Measurements from ENCODE around the gene TMPRSS4. TPM values are rescaled to one million over a fixed set of nuclear protein-coding genes. Genes with fewer than 3 reads are reported as not detected.
A peak's percentile ranks its signal among the peaks of the same experiment; 100 is the strongest.

TMPRSS4 gene
- total RNA-seq, 2 donors from 2014 or later = 309 to 344 TPM

DNA sequence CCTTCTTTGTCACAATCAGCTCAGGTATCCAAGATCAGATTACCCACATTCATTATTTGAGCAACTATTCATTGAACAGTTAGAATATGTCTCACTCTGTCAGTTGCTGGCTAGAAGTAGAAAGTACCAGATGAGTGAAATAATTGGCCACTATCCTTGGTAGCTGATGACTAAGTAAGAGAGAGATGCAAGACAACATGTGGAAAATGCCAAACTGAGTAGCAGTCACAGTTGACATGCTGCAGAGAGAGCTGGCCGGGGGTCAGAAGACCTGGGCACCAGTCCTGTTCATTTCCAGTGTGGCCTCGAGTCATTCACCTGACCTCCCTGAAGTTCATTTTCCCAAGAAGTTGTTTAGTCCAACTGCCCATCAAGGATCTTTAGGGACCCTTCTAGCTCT lies 32.4 kb downstream of the TMPRSS4 start:
- TF ChIP-seq, protein P1, sequence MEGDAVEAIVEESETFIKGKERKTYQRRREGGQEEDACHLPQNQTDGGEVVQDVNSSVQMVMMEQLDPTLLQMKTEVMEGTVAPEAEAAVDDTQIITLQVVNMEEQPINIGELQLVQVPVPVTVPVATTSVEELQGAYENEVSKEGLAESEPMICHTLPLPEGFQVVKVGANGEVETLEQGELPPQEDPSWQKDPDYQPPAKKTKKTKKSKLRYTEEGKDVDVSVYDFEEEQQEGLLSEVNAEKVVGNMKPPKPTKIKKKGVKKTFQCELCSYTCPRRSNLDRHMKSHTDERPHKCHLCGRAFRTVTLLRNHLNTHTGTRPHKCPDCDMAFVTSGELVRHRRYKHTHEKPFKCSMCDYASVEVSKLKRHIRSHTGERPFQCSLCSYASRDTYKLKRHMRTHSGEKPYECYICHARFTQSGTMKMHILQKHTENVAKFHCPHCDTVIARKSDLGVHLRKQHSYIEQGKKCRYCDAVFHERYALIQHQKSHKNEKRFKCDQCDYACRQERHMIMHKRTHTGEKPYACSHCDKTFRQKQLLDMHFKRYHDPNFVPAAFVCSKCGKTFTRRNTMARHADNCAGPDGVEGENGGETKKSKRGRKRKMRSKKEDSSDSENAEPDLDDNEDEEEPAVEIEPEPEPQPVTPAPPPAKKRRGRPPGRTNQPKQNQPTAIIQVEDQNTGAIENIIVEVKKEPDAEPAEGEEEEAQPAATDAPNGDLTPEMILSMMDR (IDR thresholded peaks at IDR 0.05) = no peak
- Histone ChIP-seq H3K27ac (no peak overlapping the region), H3K27me3 (no peaks in the 10 kb centered on the region), H3K36me3 (no peaks in the 10 kb centered on the region), H3K9me3 (no peaks in the 10 kb centered on the region), H3K4me3 (no peak overlapping the region), H3K9ac (ENCODE audit: low read depth in 2 of 2, low read length in 2 of 2) (no peak overlapping the region), H3K4me1 (no peaks in the 10 kb centered on the region)
- intact Hi-C loops (cut with DNase I) = no loop called here
- no peak for DNase-seq

GRCh38 chr11:118111019-118111743 lies 34.3 kb downstream of the TMPRSS4 start:
- intact Hi-C loops (cut with DNase I) = no loop called here
- no peaks in the 10 kb centered on the region for H3K4me1 ChIP-seq
- TF ChIP-seq, protein P1 (IDR thresholded peaks at IDR 0.05) = no peak
- H3K36me3 ChIP-seq = no peaks in the 10 kb centered on the region
- no peak overlapping the region for H3K9ac ChIP-seq (ENCODE audit: low read depth in 2 of 2, low read length in 2 of 2)
- H3K4me3 ChIP-seq = no peak overlapping the region
- DNase-seq = peak; percentile 54
- H3K9me3 ChIP-seq = no peaks in the 10 kb centered on the region
- no peaks in the 10 kb centered on the region for H3K27me3 ChIP-seq
- H3K27ac ChIP-seq = peak overlapping the region; percentile 40

DNA sequence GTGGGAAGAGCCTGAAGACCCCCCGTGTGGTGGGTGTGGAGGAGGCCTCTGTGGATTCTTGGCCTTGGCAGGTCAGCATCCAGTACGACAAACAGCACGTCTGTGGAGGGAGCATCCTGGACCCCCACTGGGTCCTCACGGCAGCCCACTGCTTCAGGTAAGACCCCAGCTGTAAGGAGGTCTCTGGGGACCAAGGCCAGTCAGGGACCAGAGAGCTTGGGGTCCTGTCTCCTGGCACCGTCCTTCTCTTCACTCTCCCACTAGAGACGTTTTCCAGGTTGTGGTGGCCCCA lies 34.8 kb downstream of the TMPRSS4 start:
- no peaks in the 10 kb centered on the region for H3K36me3 ChIP-seq
- peak overlapping the region; percentile 40 for H3K27ac ChIP-seq
- no peaks in the 10 kb centered on the region for H3K27me3 ChIP-seq
- H3K4me1 ChIP-seq = no peaks in the 10 kb centered on the region
- DNase-seq = no peak
- H3K9me3 ChIP-seq = no peaks in the 10 kb centered on the region
- TF ChIP-seq, protein P1 (IDR thresholded peaks at IDR 0.05) = no peak
- H3K4me3 ChIP-seq = no peak overlapping the region
- no peak overlapping the region for H3K9ac ChIP-seq (ENCODE audit: low read depth in 2 of 2, low read length in 2 of 2)
- intact Hi-C loops (cut with DNase I) = no loop called here

GRCh38 chr11:118112711-118113430 lies 36.0 kb downstream of the TMPRSS4 start:
- Histone ChIP-seq H3K9ac (ENCODE audit: low read depth in 2 of 2, low read length in 2 of 2) (no peak overlapping the region), H3K9me3 (no peaks in the 10 kb centered on the region), H3K4me1 (no peaks in the 10 kb centered on the region), H3K27me3 (no peaks in the 10 kb centered on the region), H3K36me3 (no peaks in the 10 kb centered on the region), H3K27ac (no peak overlapping the region), H3K4me3 (no peak overlapping the region)
- TF ChIP-seq, protein P1 (IDR thresholded peaks at IDR 0.05) = no peak
- DNase-seq = no peak
- intact Hi-C loops (cut with DNase I) = no loop called here

- intact Hi-C loops (cut with DNase I) = no loop called here
- TF ChIP-seq, protein P1 (IDR thresholded peaks at IDR 0.05) = no peak
- no peaks in the 10 kb centered on the region for H3K36me3 ChIP-seq
Observed at GRCh38 chr11:118114266-118114665, 37.4 kb downstream of the TMPRSS4 start.

More at GRCh38 chr11:118114266-118114665, 37.4 kb downstream of the TMPRSS4 start:
- Histone ChIP-seq H3K4me3 (no peak overlapping the region), H3K9me3 (no peaks in the 10 kb centered on the region), H3K27me3 (no peaks in the 10 kb centered on the region), H3K27ac (no peak overlapping the region), H3K4me1 (no peaks in the 10 kb centered on the region), H3K9ac (ENCODE audit: low read depth in 2 of 2, low read length in 2 of 2) (no peak overlapping the region)
- no peak for DNase-seq

Data from colonic mucosa (tissue), 4 donors.